SJCRH30 (cell line): ENCODE data around the gene SPEM3. TPM values are rescaled to one million over a fixed set of nuclear protein-coding genes. Genes with fewer than 3 reads are reported as not detected.

Experiments
- DNase-seq, 2 experiments: peaks; one replicate each; pipeline ENCODE4 v3.0.0-alpha.2; 2015 to 2020
- H3K27ac ChIP-seq: fragments of 250-450 bp; sonication (Bioruptor Pico); 2 replicates; pipeline ENCODE4 v1.5.1; 2020; ENCODE audit warnings: mild to moderate bottlenecking, moderate library complexity
- H3K27me3 ChIP-seq: fragments of 250-450 bp; sonication (Bioruptor Pico); 2 replicates; pipeline ENCODE4 v1.5.1; 2020; ENCODE audit warnings: mild to moderate bottlenecking, moderate library complexity
- H3K36me3 ChIP-seq: fragments of 250-450 bp; sonication (Bioruptor Pico); 2 replicates; pipeline ENCODE4 v1.5.1; 2020; ENCODE audit warnings: mild to moderate bottlenecking, moderate library complexity
- H3K4me1 ChIP-seq: fragments of 250-450 bp; sonication (Bioruptor Pico); 2 replicates; pipeline ENCODE4 v1.5.1; 2020; ENCODE audit warnings: mild to moderate bottlenecking, moderate library complexity
- H3K4me3 ChIP-seq: fragments of 250-450 bp; sonication (Bioruptor Pico); 2 replicates; pipeline ENCODE4 v1.5.1; 2020; ENCODE audit warnings: mild to moderate bottlenecking, moderate library complexity
- H3K9me3 ChIP-seq: fragments of 250-450 bp; sonication (Bioruptor Pico); replicated peaks from 2 replicates; pipeline ENCODE4 v1.5.1; 2020; ENCODE audit warnings: mild to moderate bottlenecking, moderate library complexity
- total RNA-seq: library from RNA; depleted of rRNA; stranded (reverse); fragments of >200 nt; shearing (Covaris generic); gene quantifications from 2 replicates; pipeline ENCODE4 v1.2.3, GENCODE V29; 2014

The SPEM3 gene
- total RNA-seq, 1 experiment from 2014 or later: not detected

GRCh38 chr17:7408252-7408727 lies 20.4 kb upstream of the SPEM3 start:
- DNase-seq: no peak
- no peak overlapping the region for H3K4me3 ChIP-seq
- no peaks in the 10 kb centered on the region for H3K9me3 ChIP-seq
- no peaks in the 10 kb centered on the region for H3K27me3 ChIP-seq
- no peaks in the 10 kb centered on the region for H3K4me1 ChIP-seq
- H3K27ac ChIP-seq: no peak overlapping the region
- H3K36me3 ChIP-seq: no peaks in the 10 kb centered on the region

GRCh38 chr17:7408863-7409262 lies 19.8 kb upstream of the SPEM3 start:
- Histone ChIP-seq H3K9me3 (no peaks in the 10 kb centered on the region), H3K27ac (no peak overlapping the region), H3K4me3 (no peak overlapping the region), H3K36me3 (no peaks in the 10 kb centered on the region), H3K27me3 (no peaks in the 10 kb centered on the region), H3K4me1 (no peaks in the 10 kb centered on the region)
- DNase-seq: no peak

GRCh38 chr17:7409716-7410115 lies 18.9 kb upstream of the SPEM3 start:
- Histone ChIP-seq H3K4me1 (no peaks in the 10 kb centered on the region), H3K9me3 (no peaks in the 10 kb centered on the region), H3K27me3 (no peaks in the 10 kb centered on the region), H3K27ac (no peak overlapping the region), H3K4me3 (no peak overlapping the region), H3K36me3 (no peaks in the 10 kb centered on the region)
- DNase-seq: no peak

- Histone ChIP-seq H3K27ac (no peak overlapping the region), H3K4me1 (no peaks in the 10 kb centered on the region), H3K9me3 (no peaks in the 10 kb centered on the region), H3K36me3 (no peaks in the 10 kb centered on the region), H3K27me3 (no peaks in the 10 kb centered on the region), H3K4me3 (no peak overlapping the region)
- DNase-seq: no peak
Measured at GRCh38 chr17:7410634-7411426, 17.8 kb upstream of the SPEM3 start.

- no peak for DNase-seq
- Histone ChIP-seq H3K9me3 (no peaks in the 10 kb centered on the region), H3K4me3 (no peak overlapping the region), H3K27ac (no peak overlapping the region), H3K36me3 (no peaks in the 10 kb centered on the region), H3K27me3 (no peaks in the 10 kb centered on the region), H3K4me1 (no peaks in the 10 kb centered on the region)
Measured at GRCh38 chr17:7411427-7411750, 17.3 kb upstream of the SPEM3 start.

- DNase-seq: no peak
Measured at GRCh38 chr17:7413346-7413985, 15.2 kb upstream of the SPEM3 start.

GRCh38 chr17:7414837-7415236 lies 13.8 kb upstream of the SPEM3 start:
- no peak overlapping the region for H3K4me3 ChIP-seq
- H3K9me3 ChIP-seq: no peaks in the 10 kb centered on the region
- DNase-seq: no peak
- H3K27me3 ChIP-seq: no peaks in the 10 kb centered on the region
- no peaks in the 10 kb centered on the region for H3K4me1 ChIP-seq
- no peaks in the 10 kb centered on the region for H3K36me3 ChIP-seq
- H3K27ac ChIP-seq: no peak overlapping the region

More at GRCh38 chr17:7413346-7413985, 15.2 kb upstream of the SPEM3 start:
- H3K36me3 ChIP-seq: no peaks in the 10 kb centered on the region
- H3K4me1 ChIP-seq: no peaks in the 10 kb centered on the region
- H3K4me3 ChIP-seq: no peak overlapping the region
- no peak overlapping the region for H3K27ac ChIP-seq
- no peaks in the 10 kb centered on the region for H3K27me3 ChIP-seq
- H3K9me3 ChIP-seq: no peaks in the 10 kb centered on the region

GRCh38 chr17:7415784-7416183 lies 12.9 kb upstream of the SPEM3 start:
- no peak for DNase-seq
- Histone ChIP-seq H3K4me1 (no peaks in the 10 kb centered on the region), H3K9me3 (no peaks in the 10 kb centered on the region), H3K36me3 (no peaks in the 10 kb centered on the region), H3K27ac (no peak overlapping the region), H3K4me3 (no peak overlapping the region), H3K27me3 (no peaks in the 10 kb centered on the region)

GRCh38 chr17:7416323-7416722 lies 12.3 kb upstream of the SPEM3 start:
- Histone ChIP-seq H3K36me3 (no peaks in the 10 kb centered on the region), H3K4me3 (no peak overlapping the region), H3K27me3 (no peaks in the 10 kb centered on the region), H3K4me1 (no peaks in the 10 kb centered on the region), H3K27ac (no peak overlapping the region), H3K9me3 (no peaks in the 10 kb centered on the region)
- DNase-seq: no peak

- Histone ChIP-seq H3K4me1 (no peaks in the 10 kb centered on the region), H3K27ac (no peak overlapping the region), H3K27me3 (no peaks in the 10 kb centered on the region), H3K9me3 (no peaks in the 10 kb centered on the region), H3K36me3 (no peaks in the 10 kb centered on the region), H3K4me3 (no peak overlapping the region)
- no peak for DNase-seq
Measured at GRCh38 chr17:7417056-7417655, 11.5 kb upstream of the SPEM3 start.

GRCh38 chr17:7418472-7419152 lies 10.0 kb upstream of the SPEM3 start:
- H3K4me3 ChIP-seq: no peak overlapping the region

GRCh38 chr17:7419819-7420610 lies 8.6 kb upstream of the SPEM3 start, which contains the start of gene SPEM1:
Gene SPEM1, plus strand, starts transcription at chr17:7420324. Its CDS starts 61 bp downstream, at chr17:7420385.
- Histone ChIP-seq H3K36me3 (no peaks in the 10 kb centered on the region), H3K27me3 (no peaks in the 10 kb centered on the region), H3K4me1 (no peaks in the 10 kb centered on the region), H3K27ac (no peak within 1 kb of the TSS), H3K9me3 (no peaks in the 10 kb centered on the region), H3K4me3 (no peak within 1 kb of the TSS)
- no peak for DNase-seq

More at GRCh38 chr17:7418472-7419152, 10.0 kb upstream of the SPEM3 start:
- no peaks in the 10 kb centered on the region for H3K36me3 ChIP-seq
- no peak overlapping the region for H3K27ac ChIP-seq
- no peaks in the 10 kb centered on the region for H3K27me3 ChIP-seq
- H3K9me3 ChIP-seq: no peaks in the 10 kb centered on the region
- DNase-seq: no peak
- no peaks in the 10 kb centered on the region for H3K4me1 ChIP-seq

- H3K4me3 ChIP-seq: no peak overlapping the region
Measured at GRCh38 chr17:7421186-7421585, 7.5 kb upstream of the SPEM3 start.

GRCh38 chr17:7423679-7424078 lies 5.0 kb upstream of the SPEM3 start:
- no peak for DNase-seq
- H3K4me1 ChIP-seq: no peaks in the 10 kb centered on the region
- no peaks in the 10 kb centered on the region for H3K36me3 ChIP-seq
- H3K9me3 ChIP-seq: no peaks in the 10 kb centered on the region
- no peak overlapping the region for H3K27ac ChIP-seq
- no peak overlapping the region for H3K4me3 ChIP-seq
- H3K27me3 ChIP-seq: no peaks in the 10 kb centered on the region

More at GRCh38 chr17:7421186-7421585, 7.5 kb upstream of the SPEM3 start:
- DNase-seq: no peak
- Histone ChIP-seq H3K27ac (no peak overlapping the region), H3K27me3 (no peaks in the 10 kb centered on the region), H3K4me1 (no peaks in the 10 kb centered on the region), H3K9me3 (no peaks in the 10 kb centered on the region), H3K36me3 (no peaks in the 10 kb centered on the region)
